ENCODE measurements around the gene ZBTB16.

GRCh38 chr11:114121138-114121537, 61.6 kb downstream of the ZBTB16 start:
- TF ChIP-seq CTCF (IDR thresholded peaks at IDR 0.05; ENCODE audit: insufficient read depth, low read length) (no peak), GABPA (IDR thresholded peaks at IDR 0.05; ENCODE audit: low read depth) (no peak), POLR2AphosphoS5 (IDR thresholded peaks at IDR 0.05; ENCODE audit: low read depth) (no peak)

All from HL-60 (cell line).